Hepatocyte (in vitro differentiated cells): ENCODE data around the gene OR4K14.

ENCODE experiments used
- EZH2 ChIP-seq: fragments of 200-600 bp; sonication (generic); IDR thresholded peaks from 2 replicates; pipeline ENCODE4 v1.6.1; 2016; ENCODE audit warnings: antibody characterized with exemption, mild to moderate bottlenecking, borderline replicate concordance
- TF ChIP-seq, protein P1 (sequence below): fragments of 200-600 bp; sonication (generic); IDR thresholded peaks from 2 replicates; pipeline ENCODE4 v1.5.1; 2016; ENCODE audit warnings: antibody characterized with exemption, mild to moderate bottlenecking; ENCODE audit not compliant: poor library complexity

DNA sequence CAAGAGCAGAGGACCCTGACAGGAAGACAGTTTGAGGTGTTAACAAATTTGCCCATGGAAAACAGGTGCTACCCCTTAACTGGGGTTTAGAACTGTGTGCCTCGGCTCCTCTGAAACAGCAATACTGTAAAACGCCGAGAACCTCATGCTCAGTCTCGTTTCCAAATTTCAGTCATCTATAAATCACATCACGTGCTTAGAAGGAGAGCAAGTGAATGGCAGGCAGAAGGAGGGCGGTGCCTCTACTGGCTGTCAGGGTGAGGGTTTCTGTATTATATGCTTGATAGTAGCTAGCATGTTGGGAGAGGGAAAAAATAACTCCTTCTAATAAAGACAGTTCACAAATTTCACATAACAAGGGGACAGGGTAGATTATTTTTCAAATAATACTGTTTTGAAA, 12.0 kb upstream of the OR4K14 start:
- TF ChIP-seq, protein P1, sequence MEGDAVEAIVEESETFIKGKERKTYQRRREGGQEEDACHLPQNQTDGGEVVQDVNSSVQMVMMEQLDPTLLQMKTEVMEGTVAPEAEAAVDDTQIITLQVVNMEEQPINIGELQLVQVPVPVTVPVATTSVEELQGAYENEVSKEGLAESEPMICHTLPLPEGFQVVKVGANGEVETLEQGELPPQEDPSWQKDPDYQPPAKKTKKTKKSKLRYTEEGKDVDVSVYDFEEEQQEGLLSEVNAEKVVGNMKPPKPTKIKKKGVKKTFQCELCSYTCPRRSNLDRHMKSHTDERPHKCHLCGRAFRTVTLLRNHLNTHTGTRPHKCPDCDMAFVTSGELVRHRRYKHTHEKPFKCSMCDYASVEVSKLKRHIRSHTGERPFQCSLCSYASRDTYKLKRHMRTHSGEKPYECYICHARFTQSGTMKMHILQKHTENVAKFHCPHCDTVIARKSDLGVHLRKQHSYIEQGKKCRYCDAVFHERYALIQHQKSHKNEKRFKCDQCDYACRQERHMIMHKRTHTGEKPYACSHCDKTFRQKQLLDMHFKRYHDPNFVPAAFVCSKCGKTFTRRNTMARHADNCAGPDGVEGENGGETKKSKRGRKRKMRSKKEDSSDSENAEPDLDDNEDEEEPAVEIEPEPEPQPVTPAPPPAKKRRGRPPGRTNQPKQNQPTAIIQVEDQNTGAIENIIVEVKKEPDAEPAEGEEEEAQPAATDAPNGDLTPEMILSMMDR, result no peak
- no peak for TF ChIP-seq EZH2
